HEK293 (cell line): Measurements from ENCODE around the gene VSTM2L.
A peak's percentile ranks its signal among the peaks of the same experiment; 100 is the strongest.

Experiments
- CTCF ChIA-PET: fragments of 350-600 bp; formaldehyde crosslinking; extraction: SDS; loops from one replicate; lab custom pipeline; 2021; ENCODE audit warnings: antibody characterized with exemption; lab: Yijun Ruan, JAX
- POLR2A ChIA-PET: fragments of 300-600 bp; formaldehyde crosslinking; extraction: SDS; loops from one replicate; lab custom pipeline; 2020; ENCODE audit warnings: antibody characterized with exemption, inconsistent platforms; lab: Yijun Ruan, JAX
- H3K27ac ChIP-seq: fragments of 200-500 bp; sonication (Bioruptor generic); 2 replicates; pipeline ENCODE4 v1.5.1; 2014; ENCODE audit warnings: low read depth, low read length, control low read depth, inconsistent platforms; ENCODE audit errors: extremely low read depth
- H3K36me3 ChIP-seq, 2 experiments: fragments of 200-500 bp in 1 of 2; sonication (Bioruptor generic) in 1 of 2; 1 replicate in 1 of 2; 2 replicates in 1 of 2; pipeline ENCODE4 v1.5.1; 2014 to 2017; ENCODE audit warnings: inconsistent platforms in 2 of 2, low read length in 2 of 2; ENCODE audit not compliant: control insufficient read depth in 2 of 2, insufficient read depth in 1 of 2
- H3K4me1 ChIP-seq: fragments of 200-500 bp; sonication (Bioruptor generic); 2 replicates; pipeline ENCODE4 v1.5.1; 2014; ENCODE audit warnings: mild to moderate bottlenecking, low read length, inconsistent platforms; ENCODE audit not compliant: control insufficient read depth, insufficient read depth
- H3K4me3 ChIP-seq: 2 replicates; pipeline ENCODE4 v1.5.1; 2011; ENCODE audit warnings: low read depth, mild to moderate bottlenecking, control low read depth, low read length, moderate library complexity
- H3K9me3 ChIP-seq: fragments of 200-500 bp; sonication (Bioruptor generic); 2 replicates; pipeline ENCODE4 v1.5.1; 2014; ENCODE audit warnings: low read depth, low read length, inconsistent platforms; ENCODE audit not compliant: control insufficient read depth, insufficient read depth
- AEBP2 ChIP-seq: fragments of 450-650 bp; formaldehyde crosslinking; IDR thresholded peaks from 2 replicates; pipeline ENCODE4 v1.5.1; 2016; ENCODE audit warnings: missing biosample characterization, missing genetic modification characterization, borderline replicate concordance
- BCL6B ChIP-seq: fragments of 450-650 bp; formaldehyde crosslinking; IDR thresholded peaks from 2 replicates; pipeline ENCODE4 v1.5.1; 2017; ENCODE audit warnings: missing biosample characterization, missing genetic modification characterization
- GLIS2 ChIP-seq: fragments of 450-650 bp; formaldehyde crosslinking; IDR thresholded peaks from 2 replicates; pipeline ENCODE4 v1.5.1; 2016; ENCODE audit warnings: missing biosample characterization, missing genetic modification characterization
- IKZF3 ChIP-seq: fragments of 450-650 bp; IDR thresholded peaks from 2 replicates; pipeline ENCODE4 v1.5.0; 2018; ENCODE audit warnings: missing biosample characterization, mild to moderate bottlenecking, missing genetic modification characterization, moderate library complexity
- KLF9 ChIP-seq: fragments of 450-650 bp; formaldehyde crosslinking; IDR thresholded peaks from 2 replicates; pipeline ENCODE4 v1.5.1; 2016; ENCODE audit warnings: missing biosample characterization, missing genetic modification characterization, low read depth
- SP7 ChIP-seq: fragments of 450-650 bp; formaldehyde crosslinking; IDR thresholded peaks from 2 replicates; pipeline ENCODE4 v1.5.1; 2016; ENCODE audit warnings: missing biosample characterization, missing genetic modification characterization
- ZBTB1 ChIP-seq: fragments of 450-650 bp; formaldehyde crosslinking; IDR thresholded peaks from 2 replicates; pipeline ENCODE4 v1.5.1; 2016; ENCODE audit warnings: missing biosample characterization, missing genetic modification characterization
- ZBTB48 ChIP-seq: fragments of 450-650 bp; formaldehyde crosslinking; IDR thresholded peaks from 2 replicates; pipeline ENCODE4 v1.5.1; 2016; ENCODE audit warnings: missing biosample characterization, missing genetic modification characterization
- ZFP41 ChIP-seq: fragments of 450-650 bp; formaldehyde crosslinking; IDR thresholded peaks from 2 replicates; pipeline ENCODE4 v1.5.1; 2016; ENCODE audit warnings: missing biosample characterization, missing genetic modification characterization, borderline replicate concordance
- ZIC2 ChIP-seq: fragments of 450-650 bp; formaldehyde crosslinking; IDR thresholded peaks from 2 replicates; pipeline ENCODE4 v1.5.1; 2016; ENCODE audit warnings: missing biosample characterization, missing genetic modification characterization
- ZNF112 ChIP-seq: fragments of 450-650 bp; formaldehyde crosslinking; IDR thresholded peaks from 2 replicates; pipeline ENCODE4 v1.5.0; 2017; ENCODE audit warnings: missing biosample characterization, missing genetic modification characterization
- ZNF132 ChIP-seq: fragments of 450-650 bp; formaldehyde crosslinking; IDR thresholded peaks from 2 replicates; pipeline ENCODE4 v1.5.1; 2017; ENCODE audit warnings: missing biosample characterization, missing genetic modification characterization, borderline replicate concordance
- ZNF24 ChIP-seq: fragments of 450-650 bp; formaldehyde crosslinking; IDR thresholded peaks from 2 replicates; pipeline ENCODE4 v1.5.1; 2016; ENCODE audit warnings: missing biosample characterization, missing genetic modification characterization
- ZNF48 ChIP-seq: fragments of 450-650 bp; formaldehyde crosslinking; IDR thresholded peaks from 2 replicates; pipeline ENCODE4 v1.5.1; 2016; ENCODE audit warnings: missing biosample characterization, missing genetic modification characterization
- ZNF501 ChIP-seq: fragments of 450-650 bp; formaldehyde crosslinking; IDR thresholded peaks from 2 replicates; pipeline ENCODE4 v1.5.1; 2016; ENCODE audit warnings: missing biosample characterization, missing genetic modification characterization
- ZNF571 ChIP-seq: fragments of 450-650 bp; formaldehyde crosslinking; IDR thresholded peaks from 2 replicates; pipeline ENCODE4 v1.5.0; 2017; ENCODE audit warnings: missing biosample characterization, missing genetic modification characterization
- ZSCAN4 ChIP-seq: fragments of 450-650 bp; formaldehyde crosslinking; IDR thresholded peaks from 2 replicates; pipeline ENCODE4 v1.5.1; 2017; ENCODE audit warnings: missing biosample characterization, missing genetic modification characterization

The VSTM2L gene

GRCh38 chr20:37896932-37897548, 5.9 kb upstream of the VSTM2L start (continued):
- TF ChIP-seq AEBP2 (no peak), ZBTB1 (tag by site-specific recombination) (no peak), KLF9 (tag by site-specific recombination) (no peak), ZSCAN4 (tag by site-specific recombination) (no peak), BCL6B (tag by site-specific recombination) (no peak), ZNF571 (no peak), ZNF112 (tag by site-specific recombination) (no peak), ZNF48 (tag by site-specific recombination) (no peak), GLIS2 (0 out of 2 replicates have a peak, but pooled peaks have one; percentile 16), ZFP41 (no peak), ZIC2 (tag by site-specific recombination) (peak; percentile 95), ZNF24 (tag by site-specific recombination) (no peak), ZNF132 (tag by site-specific recombination) (no peak), ZNF501 (tag by site-specific recombination) (no peak)

GRCh38 chr20:37898233-37899104, 4.5 kb upstream of the VSTM2L start:
- no peaks in the 10 kb centered on the region for H3K36me3 ChIP-seq
- TF ChIP-seq ZBTB48 (tag by site-specific recombination) (0 out of 2 replicates have a peak, but pooled peaks have one; percentile 19), SP7 (tag by site-specific recombination) (no peak)
- TF ChIP-seq, all 188 proteins: peak for 1
- CTCF ChIA-PET = interaction anchor here (1.7 kb wide), 1 partner anchor 334 kb away, joined by 9 read pairs; no protein-coding TSS in a partner anchor
- Histone ChIP-seq H3K27ac (no peak overlapping the region), H3K4me3 (no peak overlapping the region), H3K9me3 (no peaks in the 10 kb centered on the region), H3K4me1 (no peaks in the 10 kb centered on the region; the same call in 1 of the 2 replicates)
- POLR2A ChIA-PET = no interaction called here

GRCh38 chr20:37899105-37900045, 3.6 kb upstream of the VSTM2L start:
- H3K9me3 ChIP-seq = no peaks in the 10 kb centered on the region
- no peak overlapping the region for H3K27ac ChIP-seq
- H3K4me3 ChIP-seq = no peak overlapping the region
- no peak for TF ChIP-seq ZNF48 (tag by site-specific recombination)
- 0 out of 2 replicates have a peak, but pooled peaks have one; percentile 21 for TF ChIP-seq IKZF3 (tag by site-specific recombination)
- TF ChIP-seq, all 188 proteins: peak for 1
- ChIA-PET CTCF (interaction anchor here (1.7 kb wide), 1 partner anchor 335 kb away, joined by 9 read pairs; no protein-coding TSS in a partner anchor), POLR2A (no interaction called here)
- H3K4me1 ChIP-seq = no peaks in the 10 kb centered on the region; the same call in 1 of the 2 replicates
- H3K36me3 ChIP-seq = no peaks in the 10 kb centered on the region
